HCT116 (cell line): Measurements from ENCODE around the gene SLC25A29. TPM values are rescaled to one million over a fixed set of nuclear protein-coding genes. Genes with fewer than 3 reads are reported as not detected.

Experiments used
- ATAC-seq: fragments of 200-7000 bp; cut with Tn5 transposase; 2 replicates; pipeline ENCODE4 v1.9.1; 2020; ENCODE audit warnings: mild to moderate bottlenecking, moderate library complexity
- BruUV-seq: library from RNA; stranded (reverse); fragments of 400-500 nt; replicated peaks from 2 replicates; lab custom pipeline; 2021; lab: Mats Ljungman, UMichigan
- CTCF ChIA-PET: fragments of 300-600 bp; sonication (Branson Sonifier 250); formaldehyde crosslinking; loops from one replicate; lab custom pipeline; 2021; ENCODE audit warnings: antibody characterized with exemption; lab: Charles Lee
- POLR2A ChIA-PET: fragments of 300-600, 350-600 bp; sonication (Branson Sonifier 250); formaldehyde crosslinking; loops from one replicate; lab custom pipeline; 2021; ENCODE audit warnings: antibody characterized with exemption; lab: Charles Lee
- RAD21 ChIA-PET, 2 experiments: fragments of 300-600 bp; sonication (Branson Sonifier 250); formaldehyde crosslinking; loops; one replicate each; lab custom pipeline; 2023; ENCODE audit warnings: low total read pairs in 2 of 2; ENCODE audit not compliant: uncharacterized antibody in 2 of 2, unreplicated experiment in 2 of 2, low non-redundant PET in 1 of 2; lab: Charles Lee
- DNase-seq: peaks from one replicate; pipeline ENCODE4 v3.0.0-alpha.2; 2010; ENCODE audit warnings: low read depth, low spot score
- H2AFZ ChIP-seq: fragments of 200-600 bp; shearing (Covaris generic), sonication (generic); 2 replicates; pipeline ENCODE4 v1.6.1; 2017; ENCODE audit warnings: low read depth, mixed run types, mixed read lengths, antibody characterized with exemption, low read length; ENCODE audit not compliant: poor library complexity, severe bottlenecking
- H3K27ac ChIP-seq: 2 replicates; pipeline ENCODE4 v1.5.1; 2012; ENCODE audit warnings: low read depth, low read length
- H3K27me3 ChIP-seq: fragments of 200-600 bp; sonication (generic); 2 replicates; pipeline ENCODE4 v1.6.1; 2016; ENCODE audit warnings: mixed run types, low read length, mixed read lengths; ENCODE audit not compliant: insufficient read depth
- H3K36me3 ChIP-seq, 2 experiments: fragments of 200-500 bp in 1 of 2; fragments of 200-600 bp in 1 of 2; sonication (Bioruptor generic) in 1 of 2; sonication (generic) in 1 of 2; 2 replicates each; pipeline versions ENCODE4 v1.5.1 to v1.6.1; 2014 to 2016; ENCODE audit warnings: low read length in 2 of 2, inconsistent platforms in 1 of 2, mixed read lengths in 1 of 2, mixed run types in 1 of 2; ENCODE audit not compliant: insufficient read depth in 2 of 2, control insufficient read depth in 1 of 2
- H3K4me1 ChIP-seq, 2 experiments: fragments of 200-600 bp in 1 of 2; sonication (generic) in 1 of 2; 2 replicates each; pipeline versions ENCODE4 v1.5.1 to v1.6.1; 2012 to 2017; ENCODE audit warnings: low read length in 2 of 2, inconsistent platforms in 1 of 2, mild to moderate bottlenecking in 1 of 2, mixed read lengths in 1 of 2, mixed run types in 1 of 2, moderate library complexity in 1 of 2; ENCODE audit not compliant: insufficient read depth in 2 of 2, control insufficient read depth in 1 of 2
- H3K4me2 ChIP-seq: fragments of 200-600 bp; sonication (generic); 2 replicates; pipeline ENCODE4 v1.6.1; 2017; ENCODE audit warnings: mixed run types, low read length, mixed read lengths
- H3K4me3 ChIP-seq, 2 experiments: fragments of 200-600 bp in 1 of 2; sonication (generic) in 1 of 2; replicated peaks in 1 of 2; 2 replicates each; pipeline ENCODE4 v1.5.1; 2011 to 2016; ENCODE audit warnings: low read length in 2 of 2, control low read depth in 1 of 2, low read depth in 1 of 2, mild to moderate bottlenecking in 1 of 2, mixed read lengths in 1 of 2, mixed run types in 1 of 2
- H3K79me2 ChIP-seq: fragments of 200-600 bp; sonication (generic); 2 replicates; pipeline ENCODE4 v1.6.1; 2017; ENCODE audit warnings: mild to moderate bottlenecking, mixed run types, low read length, moderate library complexity, mixed read lengths; ENCODE audit not compliant: insufficient read depth
- H3K9ac ChIP-seq: fragments of 200-600 bp; sonication (generic); 2 replicates; pipeline ENCODE4 v1.6.1; 2016; ENCODE audit warnings: low read length, mixed read lengths
- H3K9me2 ChIP-seq: fragments of 200-600 bp; sonication (generic), shearing (Covaris generic); 2 replicates; pipeline ENCODE4 v1.6.1; 2017; ENCODE audit warnings: mixed run types, mild to moderate bottlenecking, moderate library complexity; ENCODE audit not compliant: insufficient read depth
- H3K9me3 ChIP-seq, 2 experiments: fragments of 200-500 bp in 1 of 2; fragments of 200-600 bp in 1 of 2; sonication (Bioruptor generic) in 1 of 2; sonication (generic) in 1 of 2; 2 replicates each; pipeline ENCODE4 v1.6.1; 2014 to 2017; ENCODE audit warnings: low read length in 2 of 2, mixed read lengths in 2 of 2, inconsistent platforms in 1 of 2, low read depth in 1 of 2, mild to moderate bottlenecking in 1 of 2, mixed run types in 1 of 2, moderate library complexity in 1 of 2; ENCODE audit not compliant: control insufficient read depth in 1 of 2, insufficient read depth in 1 of 2
- H4K20me1 ChIP-seq: fragments of 200-600 bp; sonication (generic), shearing (Covaris generic); 2 replicates; pipeline ENCODE4 v1.6.1; 2017; ENCODE audit warnings: mixed run types, mild to moderate bottlenecking, moderate library complexity; ENCODE audit not compliant: insufficient read depth
- CEBPB ChIP-seq: IDR thresholded peaks from 2 replicates; pipeline ENCODE4 v1.6.1; 2012; ENCODE audit warnings: low read depth
- EZH2phosphoT487 ChIP-seq: fragments of 200-600 bp; IDR thresholded peaks from 2 replicates; pipeline ENCODE4 v1.6.1; 2018; ENCODE audit warnings: antibody characterized with exemption, borderline replicate concordance
- FOSL1 ChIP-seq: IDR thresholded peaks from 2 replicates; pipeline ENCODE4 v1.6.1; 2012; ENCODE audit warnings: low read depth
- POLR2A ChIP-seq: IDR thresholded peaks from 2 replicates; pipeline ENCODE4 v1.7.0; 2011; ENCODE audit warnings: borderline replicate concordance; ENCODE audit not compliant: insufficient read depth, insufficient read length; ENCODE audit errors: extremely low read depth
- POLR2AphosphoS5 ChIP-seq: IDR thresholded peaks from 2 replicates; pipeline ENCODE4 v1.6.1; 2011; ENCODE audit warnings: mild to moderate bottlenecking, low read depth, low read length, moderate library complexity
- SIN3A ChIP-seq: IDR thresholded peaks from 2 replicates; pipeline ENCODE4 v1.6.1; 2012; ENCODE audit warnings: low read depth
- SRF ChIP-seq: IDR thresholded peaks from 2 replicates; pipeline ENCODE4 v1.6.1; 2012; ENCODE audit warnings: low read depth
- YY1 ChIP-seq: IDR thresholded peaks from 2 replicates; pipeline ENCODE4 v1.6.1; 2011; ENCODE audit warnings: low read length, low read depth, moderate library complexity, mild to moderate bottlenecking; ENCODE audit not compliant: insufficient replicate concordance; ENCODE audit errors: extremely low read depth
- ZFX ChIP-seq: fragments of 450-650 bp; IDR thresholded peaks from 2 replicates; pipeline ENCODE4 v1.6.1; 2017
- ZNF274 ChIP-seq: fragments of 200-500 bp; sonication (Bioruptor generic); IDR thresholded peaks from 2 replicates; pipeline ENCODE4 v1.6.1; 2014; ENCODE audit warnings: mild to moderate bottlenecking, low read depth, low read length, inconsistent platforms
- intact Hi-C: fragments of 100-400 bp; cut with micrococcal nuclease; formaldehyde crosslinking; loops from 2 replicates; pipeline ENCODE4 v1.10.0; 2022
- total RNA-seq: library from RNA; stranded (reverse); gene quantifications from one replicate; pipeline ENCODE4 v1.2.1, GENCODE V29; 2021; ENCODE audit not compliant: unreplicated experiment
- TF ChIP-seq, protein P1 (sequence below): IDR thresholded peaks from 2 replicates; pipeline ENCODE4 v1.6.1; 2011; ENCODE audit warnings: mild to moderate bottlenecking, low read length, moderate library complexity; ENCODE audit not compliant: insufficient replicate concordance; ENCODE audit errors: extremely low read depth
- TF ChIP-seq, protein P2 (sequence below), 3 experiments: fragments of 200-600 bp in 1 of 3; sonication (generic) in 1 of 3; IDR thresholded peaks in 2 of 3; conservative IDR thresholded peaks in 1 of 3; 2 replicates each; pipeline ENCODE4 v1.5.1; 2012 to 2017; ENCODE audit warnings: low read depth in 2 of 3, low read length in 2 of 3, antibody characterized with exemption in 1 of 3, borderline replicate concordance in 1 of 3, control low read depth in 1 of 3, mild to moderate bottlenecking in 1 of 3, mixed read lengths in 1 of 3, mixed run types in 1 of 3, moderate library complexity in 1 of 3; ENCODE audit not compliant: insufficient read depth in 1 of 3
- TF ChIP-seq, protein P3 (sequence below): IDR thresholded peaks from 2 replicates; pipeline ENCODE4 v1.6.1; 2012

The SLC25A29 gene
- total RNA-seq, 1 experiment from 2014 or later: 38.7 TPM

DNA sequence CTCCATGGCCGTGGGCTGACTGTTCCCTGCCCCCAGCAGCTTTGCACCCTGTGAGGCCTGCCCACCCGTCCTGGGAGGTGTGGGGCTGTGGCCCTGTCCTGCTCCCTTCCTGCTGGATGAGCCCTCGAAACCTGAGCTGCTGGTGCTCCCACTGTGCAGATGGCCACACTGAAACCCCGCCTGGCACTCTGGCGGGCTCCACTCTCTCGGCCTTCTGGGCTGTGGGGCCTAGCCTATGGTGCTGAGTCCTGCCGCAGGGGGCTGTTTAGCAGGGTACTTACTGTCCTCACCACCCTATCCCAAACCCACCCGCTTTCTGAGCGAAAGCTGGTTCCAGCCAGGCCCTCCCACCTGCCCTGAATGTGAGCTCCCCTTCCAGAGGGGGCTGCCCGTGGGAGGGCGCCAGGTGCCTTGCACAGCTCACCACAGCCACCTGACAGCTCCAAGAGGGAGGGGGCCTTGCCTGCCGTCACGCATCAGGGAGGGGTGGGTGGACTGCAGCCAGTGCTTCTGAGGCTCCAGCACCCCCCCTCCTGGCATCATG lies 24.2 kb upstream of the SLC25A29 start:
- no peaks in the 10 kb centered on the region for H3K79me2 ChIP-seq
- H3K4me1 ChIP-seq: no peaks in the 10 kb centered on the region
- ChIA-PET POLR2A (no interaction called here), CTCF (no interaction called here), RAD21 (no interaction called here)
- no TSS peak for BruUV-seq
- no peaks in the 10 kb centered on the region for H3K9me3 ChIP-seq
- no peaks in the 10 kb centered on the region for H3K27me3 ChIP-seq
- H3K4me2 ChIP-seq: no peak overlapping the region
- no peak overlapping the region for H3K9ac ChIP-seq
- H3K27ac ChIP-seq: no peak overlapping the region
- H4K20me1 ChIP-seq: no peaks in the 10 kb centered on the region
- ATAC-seq: no peak
- intact Hi-C loops: no loop called here
- no peak for TF ChIP-seq YY1
- no peak for TF ChIP-seq ZNF274
- no peak for TF ChIP-seq CEBPB
- no peak for TF ChIP-seq FOSL1
- TF ChIP-seq SRF: no peak
- TF ChIP-seq, protein P1, sequence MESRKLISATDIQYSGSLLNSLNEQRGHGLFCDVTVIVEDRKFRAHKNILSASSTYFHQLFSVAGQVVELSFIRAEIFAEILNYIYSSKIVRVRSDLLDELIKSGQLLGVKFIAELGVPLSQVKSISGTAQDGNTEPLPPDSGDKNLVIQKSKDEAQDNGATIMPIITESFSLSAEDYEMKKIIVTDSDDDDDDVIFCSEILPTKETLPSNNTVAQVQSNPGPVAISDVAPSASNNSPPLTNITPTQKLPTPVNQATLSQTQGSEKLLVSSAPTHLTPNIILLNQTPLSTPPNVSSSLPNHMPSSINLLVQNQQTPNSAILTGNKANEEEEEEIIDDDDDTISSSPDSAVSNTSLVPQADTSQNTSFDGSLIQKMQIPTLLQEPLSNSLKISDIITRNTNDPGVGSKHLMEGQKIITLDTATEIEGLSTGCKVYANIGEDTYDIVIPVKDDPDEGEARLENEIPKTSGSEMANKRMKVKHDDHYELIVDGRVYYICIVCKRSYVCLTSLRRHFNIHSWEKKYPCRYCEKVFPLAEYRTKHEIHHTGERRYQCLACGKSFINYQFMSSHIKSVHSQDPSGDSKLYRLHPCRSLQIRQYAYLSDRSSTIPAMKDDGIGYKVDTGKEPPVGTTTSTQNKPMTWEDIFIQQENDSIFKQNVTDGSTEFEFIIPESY: no peak
- TF ChIP-seq ZFX: no peak
- no peak for TF ChIP-seq POLR2AphosphoS5
- TF ChIP-seq, protein P2, sequence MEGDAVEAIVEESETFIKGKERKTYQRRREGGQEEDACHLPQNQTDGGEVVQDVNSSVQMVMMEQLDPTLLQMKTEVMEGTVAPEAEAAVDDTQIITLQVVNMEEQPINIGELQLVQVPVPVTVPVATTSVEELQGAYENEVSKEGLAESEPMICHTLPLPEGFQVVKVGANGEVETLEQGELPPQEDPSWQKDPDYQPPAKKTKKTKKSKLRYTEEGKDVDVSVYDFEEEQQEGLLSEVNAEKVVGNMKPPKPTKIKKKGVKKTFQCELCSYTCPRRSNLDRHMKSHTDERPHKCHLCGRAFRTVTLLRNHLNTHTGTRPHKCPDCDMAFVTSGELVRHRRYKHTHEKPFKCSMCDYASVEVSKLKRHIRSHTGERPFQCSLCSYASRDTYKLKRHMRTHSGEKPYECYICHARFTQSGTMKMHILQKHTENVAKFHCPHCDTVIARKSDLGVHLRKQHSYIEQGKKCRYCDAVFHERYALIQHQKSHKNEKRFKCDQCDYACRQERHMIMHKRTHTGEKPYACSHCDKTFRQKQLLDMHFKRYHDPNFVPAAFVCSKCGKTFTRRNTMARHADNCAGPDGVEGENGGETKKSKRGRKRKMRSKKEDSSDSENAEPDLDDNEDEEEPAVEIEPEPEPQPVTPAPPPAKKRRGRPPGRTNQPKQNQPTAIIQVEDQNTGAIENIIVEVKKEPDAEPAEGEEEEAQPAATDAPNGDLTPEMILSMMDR (IDR thresholded peaks at IDR 0.05 in 2 of 3, conservative IDR thresholded peaks at IDR 0.05 in 1 of 3; ENCODE audit: borderline replicate concordance in 1 of 3, insufficient read depth in 1 of 3, low read depth in 2 of 3, low read length in 2 of 3): no peak
- no peak for TF ChIP-seq POLR2A
- TF ChIP-seq, protein P3, sequence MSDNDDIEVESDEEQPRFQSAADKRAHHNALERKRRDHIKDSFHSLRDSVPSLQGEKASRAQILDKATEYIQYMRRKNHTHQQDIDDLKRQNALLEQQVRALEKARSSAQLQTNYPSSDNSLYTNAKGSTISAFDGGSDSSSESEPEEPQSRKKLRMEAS: no peak
- no peak for TF ChIP-seq EZH2phosphoT487
- TF ChIP-seq SIN3A: no peak
- TF ChIP-seq, all 23 proteins: peak for 0
- no peak for DNase-seq
- Histone ChIP-seq H3K9me2 (no peaks in the 10 kb centered on the region), H3K4me3 (no peak overlapping the region), H3K36me3 (no peaks in the 10 kb centered on the region), H2AFZ (no peak overlapping the region)
